Smooth muscle cell (in vitro differentiated cells): ENCODE measurements around the gene FAM107B. TPM values are rescaled to one million over a fixed set of nuclear protein-coding genes. Genes with fewer than 3 reads are reported as not detected.

Source experiments
- DNase-seq: peaks from one replicate; lab custom pipeline; 2025; ENCODE audit not compliant: unreplicated experiment; lab: John Stamatoyannopoulos, UW
- H2AFZ ChIP-seq: fragments of 200-600 bp; sonication (generic); 2 replicates; pipeline ENCODE4 v1.6.0; 2016; ENCODE audit warnings: antibody characterized with exemption, low read depth, mild to moderate bottlenecking
- H3F3A ChIP-seq: fragments of 200-600 bp; sonication (generic); 2 replicates; pipeline ENCODE4 v1.6.0; 2017; ENCODE audit warnings: antibody characterized with exemption, low read depth
- H3K27ac ChIP-seq: fragments of 200-600 bp; sonication (generic); 2 replicates; pipeline ENCODE4 v1.5.1; 2016; ENCODE audit warnings: low read depth, mild to moderate bottlenecking
- H3K27me3 ChIP-seq: fragments of 200-600 bp; sonication (generic); 2 replicates; pipeline ENCODE4 v1.6.1; 2016; ENCODE audit warnings: low read depth, mild to moderate bottlenecking
- H3K36me3 ChIP-seq: fragments of 200-600 bp; sonication (generic); 2 replicates; pipeline ENCODE4 v1.5.1; 2016; ENCODE audit warnings: low read depth
- H3K4me1 ChIP-seq: fragments of 200-600 bp; sonication (generic); 2 replicates; pipeline ENCODE4 v1.5.1; 2016; ENCODE audit warnings: low read depth
- H3K4me2 ChIP-seq: fragments of 200-600 bp; sonication (generic); 2 replicates; pipeline ENCODE4 v1.6.0; 2016; ENCODE audit warnings: mild to moderate bottlenecking
- H3K4me3 ChIP-seq: fragments of 200-600 bp; sonication (generic); 2 replicates; pipeline ENCODE4 v1.5.1; 2016; ENCODE audit warnings: mild to moderate bottlenecking
- H3K79me2 ChIP-seq: fragments of 200-600 bp; sonication (generic); 2 replicates; pipeline ENCODE4 v1.6.0; 2016; ENCODE audit warnings: low read depth, mild to moderate bottlenecking
- H3K9ac ChIP-seq: fragments of 200-600 bp; sonication (generic); 2 replicates; pipeline ENCODE4 v1.6.0; 2016; ENCODE audit warnings: low read depth
- H3K9me3 ChIP-seq: fragments of 200-600 bp; sonication (generic); replicated peaks from 2 replicates; pipeline ENCODE4 v1.5.1; 2016; ENCODE audit warnings: low read depth
- H4K20me1 ChIP-seq: fragments of 200-600 bp; sonication (generic); 2 replicates; pipeline ENCODE4 v1.6.0; 2016; ENCODE audit warnings: low read depth
- CTCF ChIP-seq: fragments of 200-600 bp; sonication (generic); IDR thresholded peaks from 2 replicates; pipeline ENCODE4 v1.5.1; 2017; ENCODE audit warnings: borderline replicate concordance, mild to moderate bottlenecking, antibody characterized with exemption; ENCODE audit not compliant: insufficient read depth, poor library complexity, severe bottlenecking
- WGBS: methylation state at CpG from one replicate; pipeline ENCODE4 v1.1.7; 2016; ENCODE audit warnings: low lambda C conversion rate; 5-methylcytosine and 5-hydroxymethylcytosine counted together
- polyA plus RNA-seq: library from polyadenylated mRNA; unstranded; fragments of >200 nt; fragmentation: Nextera tagmentation; extraction: Ambion mirVana; gene quantifications from 2 replicates; pipeline ENCODE4 v1.2.1, GENCODE V29; 2016
- total RNA-seq: library from RNA; depleted of rRNA; stranded (reverse); fragments of >200 nt; gene quantifications from 2 replicates; pipeline ENCODE4 v1.2.3, GENCODE V29; 2014

Gene FAM107B
- total and polyA plus RNA-seq, 2 experiments from 2014 or later: 8.7 to 9.0 TPM

DNA sequence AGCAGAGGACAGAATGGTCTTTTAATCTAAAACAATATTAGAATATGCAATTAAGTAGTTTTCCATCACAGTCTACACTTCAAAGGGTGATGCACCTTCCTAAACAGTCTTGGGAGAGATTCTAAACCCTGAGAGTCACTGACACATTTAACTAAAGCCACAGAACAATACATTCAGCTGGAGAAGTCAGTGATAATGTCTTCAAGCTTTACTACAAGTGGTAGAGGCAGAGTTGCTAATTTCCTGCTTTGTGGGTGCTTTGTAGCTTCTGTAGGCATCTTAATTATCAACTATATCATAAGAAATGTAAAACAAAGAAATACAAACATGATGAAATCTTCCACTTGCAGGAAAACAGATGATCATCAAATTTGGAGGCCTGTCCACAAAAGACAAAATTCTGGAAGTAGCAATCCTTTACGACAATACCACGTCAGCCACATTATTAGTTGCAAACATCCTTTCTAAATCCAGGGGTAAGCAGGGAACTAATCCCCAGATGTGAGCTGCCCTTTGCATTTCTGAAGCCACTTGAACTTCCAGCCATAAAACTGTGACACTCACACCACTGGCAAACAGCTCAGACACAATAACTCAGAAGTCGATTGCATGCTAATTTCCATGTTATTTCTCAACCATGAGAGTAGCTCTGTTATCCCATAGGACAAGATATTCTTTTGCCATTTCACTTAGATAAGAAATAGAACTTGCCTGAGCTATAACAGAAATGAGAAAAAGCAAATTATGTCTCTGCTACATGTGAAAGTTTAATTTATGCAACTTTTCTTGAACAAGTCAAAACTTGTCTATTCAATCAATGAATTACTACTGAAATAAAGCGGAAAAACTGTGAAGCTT lies 212.2 kb downstream of the FAM107B start:
- Histone ChIP-seq H3K4me3 (no peak overlapping the region), H3K36me3 (no peaks in the 10 kb centered on the region), H2AFZ (no peak overlapping the region), H3K4me1 (no peaks in the 10 kb centered on the region), H3K9me3 (no peaks in the 10 kb centered on the region), H3K27me3 (no peaks in the 10 kb centered on the region), H3K27ac (peak overlapping the region; percentile 40), H3F3A (peaks cover 3% of the 10 kb centered on the region), H3K79me2 (peaks cover 8% of the 10 kb centered on the region), H3K4me2 (peak overlapping the region; percentile 57), H4K20me1 (peaks cover 55% of the 10 kb centered on the region), H3K9ac (no peak overlapping the region)
- no peak for DNase-seq
- TF ChIP-seq CTCF: no peak
- WGBS: 40% methylated on average over 4 of the region's 4 CpGs

GRCh38 chr10:14560791-14561765 lies 213.6 kb downstream of the FAM107B start:
- no peak for TF ChIP-seq CTCF
- Histone ChIP-seq H3K4me1 (no peaks in the 10 kb centered on the region), H3K27ac (no peak overlapping the region), H3K4me3 (no peak overlapping the region), H2AFZ (no peak overlapping the region), H3K9ac (no peak overlapping the region), H3K9me3 (no peaks in the 10 kb centered on the region), H4K20me1 (peaks cover 63% of the 10 kb centered on the region), H3K4me2 (no peak overlapping the region), H3K79me2 (peaks cover 8% of the 10 kb centered on the region), H3K27me3 (no peaks in the 10 kb centered on the region), H3K36me3 (no peaks in the 10 kb centered on the region), H3F3A (peaks cover 3% of the 10 kb centered on the region)
- DNase-seq: no peak
- WGBS: 96% methylated on average over 15 of the region's 15 CpGs

DNA sequence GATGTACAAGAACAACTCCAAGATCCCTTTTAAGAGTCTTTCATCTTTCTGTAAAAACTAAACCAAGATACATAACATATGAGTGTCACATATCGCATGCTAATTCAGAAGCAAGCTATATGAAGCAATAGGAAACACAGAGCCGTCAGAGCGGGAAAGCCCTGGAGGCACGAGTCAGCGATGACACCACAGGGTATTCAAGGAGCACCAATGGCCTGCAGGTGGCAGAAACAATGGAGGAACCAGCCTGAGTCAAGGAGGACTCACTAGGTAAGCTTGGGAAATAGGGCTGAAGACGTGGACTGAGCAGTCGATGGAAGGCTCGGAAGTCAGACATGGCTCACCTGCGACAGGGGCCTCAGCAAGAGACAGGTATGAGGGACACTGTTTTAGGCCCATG lies 214.4 kb downstream of the FAM107B start:
- DNase-seq: no peak
- peak; percentile 11 for TF ChIP-seq CTCF
- H3K27ac ChIP-seq: no peak overlapping the region
- H4K20me1 ChIP-seq: peaks cover 65% of the 10 kb centered on the region
- no peaks in the 10 kb centered on the region for H3K36me3 ChIP-seq
- no peaks in the 10 kb centered on the region for H3K4me1 ChIP-seq
- H2AFZ ChIP-seq: no peak overlapping the region
- peaks cover 8% of the 10 kb centered on the region for H3K79me2 ChIP-seq
- 82% methylated on average over 9 of the region's 9 CpGs for WGBS
- H3K4me3 ChIP-seq: no peak overlapping the region
- no peaks in the 10 kb centered on the region for H3K9me3 ChIP-seq
- peaks cover 3% of the 10 kb centered on the region for H3F3A ChIP-seq
- H3K27me3 ChIP-seq: no peaks in the 10 kb centered on the region
- no peak overlapping the region for H3K4me2 ChIP-seq
- H3K9ac ChIP-seq: no peak overlapping the region
